CD4-positive, CD25-positive, alpha-beta regulatory T cell (primary cell): ENCODE results near the gene GUCY2D. TPM values are rescaled to one million over a fixed set of nuclear protein-coding genes. Genes with fewer than 3 reads are reported as not detected.
"Not testable (repeated sequence)": the region's sequence is repeated elsewhere in the genome, so short reads cannot be mapped to it uniquely, and the experiment has no call there.

Source experiments
- ATAC-seq, 2 donors: fragments of 150-1000 bp; cut with Tn5 transposase; one replicate each; pipeline ENCODE4 v1.10.0; 2021; ENCODE audit warnings: low read depth in 2 of 2, moderate number of reproducible peaks in 2 of 2, moderate library complexity in 1 of 2
- DNase-seq, 3 donors: peaks; one replicate each; pipeline versions ENCODE4 v3.0.0 to v3.0.0-alpha.2; 2012 to 2022; ENCODE audit warnings: mixed read lengths in 1 of 3
- H3K27ac ChIP-seq: one replicate; pipeline ENCODE4 v1.7.0; 2013; ENCODE audit warnings: mild to moderate bottlenecking, low read length; ENCODE audit not compliant: insufficient read depth, poor library complexity, severe bottlenecking
- H3K27me3 ChIP-seq: one replicate; pipeline ENCODE4 v1.7.0; 2013; ENCODE audit warnings: low read length; ENCODE audit not compliant: control insufficient read depth, insufficient read depth
- H3K36me3 ChIP-seq: one replicate; pipeline ENCODE4 v1.7.0; 2013; ENCODE audit warnings: mild to moderate bottlenecking, low read length, moderate library complexity; ENCODE audit not compliant: control insufficient read depth, insufficient read depth
- H3K4me1 ChIP-seq: 2 replicates; pipeline ENCODE4 v1.7.0; 2013; ENCODE audit warnings: mild to moderate bottlenecking, low read length; ENCODE audit not compliant: insufficient read depth, control insufficient read depth, poor library complexity, severe bottlenecking
- H3K4me3 ChIP-seq: one replicate; pipeline ENCODE4 v1.7.0; 2013; ENCODE audit warnings: low read depth, mild to moderate bottlenecking, low read length, moderate library complexity
- H3K9me3 ChIP-seq, 2 experiments: 1 replicate in 1 of 2; 2 replicates in 1 of 2; pipeline ENCODE4 v1.7.0; 2013; ENCODE audit warnings: low read length in 2 of 2, mild to moderate bottlenecking in 1 of 2, moderate library complexity in 1 of 2; ENCODE audit not compliant: control insufficient read depth in 2 of 2
- H3K27ac Mint-ChIP-seq, 3 donors: one replicate each; pipeline ENCODE4 v1.8.0; 2020 to 2022; ENCODE audit warnings: mild to moderate bottlenecking in 3 of 3, mixed read lengths in 3 of 3, moderate library complexity in 2 of 3
- H3K27me3 Mint-ChIP-seq: one replicate; pipeline ENCODE4 v1.8.0; 2022; ENCODE audit warnings: mild to moderate bottlenecking, mixed read lengths
- H3K36me3 Mint-ChIP-seq: one replicate; pipeline ENCODE4 v1.8.0; 2020; ENCODE audit warnings: mixed read lengths
- H3K4me1 Mint-ChIP-seq, 4 donors: one replicate each; pipeline ENCODE4 v1.8.0; 2020 to 2022; ENCODE audit warnings: mixed read lengths in 4 of 4, mild to moderate bottlenecking in 1 of 4
- H3K4me3 Mint-ChIP-seq, 4 donors: one replicate each; pipeline ENCODE4 v1.8.0; 2020 to 2022; ENCODE audit warnings: mild to moderate bottlenecking in 4 of 4, mixed read lengths in 4 of 4, moderate library complexity in 3 of 4
- H3K9me3 Mint-ChIP-seq, 7 donors: one replicate each; pipeline ENCODE4 v1.8.0; 2020 to 2022; ENCODE audit warnings: mixed read lengths in 7 of 7, mild to moderate bottlenecking in 3 of 7, moderate library complexity in 2 of 7
- polyA plus RNA-seq, 4 donors: library from polyadenylated mRNA; unstranded; fragments of 300-500 nt; fragmentation: Illumina TruSeq; gene quantifications; one replicate each; pipeline ENCODE4 v1.2.3, GENCODE V29; 2021
- total RNA-seq: library from RNA; stranded (reverse); gene quantifications from one replicate; pipeline ENCODE4 v1.2.3, GENCODE V29; 2022

GUCY2D gene
- total and polyA plus RNA-seq, 5 donors from 2014 or later: 0.23 TPM; not detected in 4

GRCh38 chr17:8055851-8056231, 53.4 kb downstream of the GUCY2D start:
- DNase-seq (no peak), ATAC-seq (no peak)
- Histone ChIP-seq H3K4me3 (no peak overlapping the region), H3K36me3 (no peaks in the 10 kb centered on the region), H3K27ac (no peak overlapping the region), H3K9me3 (no peaks in the 10 kb centered on the region), H3K4me1 (no peaks in the 10 kb centered on the region), H3K27me3 (peaks cover 21% of the 10 kb centered on the region)
- H3K27me3 Mint-ChIP-seq: peaks cover 35% of the 10 kb centered on the region
- H3K4me1 Mint-ChIP-seq: peaks cover 0 to 6% (median 0%) of the 10 kb centered on the region in 4 donors
- H3K4me3 Mint-ChIP-seq: no peak overlapping the region
- H3K9me3 Mint-ChIP-seq: no peaks in the 10 kb centered on the region
- peak overlapping the region in 1 of 3 donors; percentile 38 for H3K27ac Mint-ChIP-seq
- no peaks in the 10 kb centered on the region for H3K36me3 Mint-ChIP-seq

- H3K4me1 Mint-ChIP-seq: peaks cover 0 to 6% (median 0%) of the 10 kb centered on the region in 4 donors
- H3K27me3 Mint-ChIP-seq: peaks cover 38% of the 10 kb centered on the region
- Histone ChIP-seq H3K9me3 (no peaks in the 10 kb centered on the region), H3K4me1 (no peaks in the 10 kb centered on the region), H3K27ac (no peak overlapping the region), H3K27me3 (peaks cover 25% of the 10 kb centered on the region), H3K36me3 (no peaks in the 10 kb centered on the region), H3K4me3 (no peak overlapping the region)
- no peaks in the 10 kb centered on the region for H3K9me3 Mint-ChIP-seq
- no peak overlapping the region for H3K27ac Mint-ChIP-seq
- ATAC-seq (peak in 1 of 2 donors; percentile 32), DNase-seq (peak in 1 of 3 donors; percentile 26)
- no peaks in the 10 kb centered on the region for H3K36me3 Mint-ChIP-seq
- H3K4me3 Mint-ChIP-seq: no peak overlapping the region
Observed at GRCh38 chr17:8056232-8056975, 54.0 kb downstream of the GUCY2D start.

- no peak overlapping the region for H3K27ac ChIP-seq
- DNase-seq: no peak
- ATAC-seq: no peak
- H3K27me3 ChIP-seq: peaks cover 25% of the 10 kb centered on the region
- H3K36me3 ChIP-seq: no peaks in the 10 kb centered on the region
- H3K4me3 ChIP-seq: no peak overlapping the region
- no peak overlapping the region for H3K27ac Mint-ChIP-seq
- no peaks in the 10 kb centered on the region for H3K4me1 ChIP-seq
- no peaks in the 10 kb centered on the region for H3K9me3 Mint-ChIP-seq
- H3K36me3 Mint-ChIP-seq: no peaks in the 10 kb centered on the region
- no peaks in the 10 kb centered on the region for H3K9me3 ChIP-seq
- peaks cover 0 to 6% (median 0%) of the 10 kb centered on the region in 4 donors for H3K4me1 Mint-ChIP-seq
- peaks cover 45% of the 10 kb centered on the region for H3K27me3 Mint-ChIP-seq
- no peak overlapping the region for H3K4me3 Mint-ChIP-seq
Observed at GRCh38 chr17:8056976-8057625, 54.7 kb downstream of the GUCY2D start.

- H3K27ac Mint-ChIP-seq: peak overlapping the region in 1 of 3 donors; percentile 12
- ATAC-seq: peak; percentile 85 to 88
- peaks cover 51% of the 10 kb centered on the region for H3K27me3 Mint-ChIP-seq
- no peaks in the 10 kb centered on the region for H3K36me3 ChIP-seq
- H3K9me3 Mint-ChIP-seq: no peaks in the 10 kb centered on the region
- H3K9me3 ChIP-seq: no peaks in the 10 kb centered on the region
- peak; percentile 30 to 76 (median 73) for DNase-seq
- peaks cover 0 to 6% (median 0%) of the 10 kb centered on the region in 4 donors for H3K4me1 Mint-ChIP-seq
- no peaks in the 10 kb centered on the region for H3K36me3 Mint-ChIP-seq
- H3K4me3 Mint-ChIP-seq: no peak overlapping the region
- H3K4me3 ChIP-seq: no peak overlapping the region
- H3K4me1 ChIP-seq: no peaks in the 10 kb centered on the region
- H3K27me3 ChIP-seq: peaks cover 29% of the 10 kb centered on the region
- no peak overlapping the region for H3K27ac ChIP-seq
Observed at GRCh38 chr17:8057691-8058114, 55.3 kb downstream of the GUCY2D start.

GRCh38 chr17:8059131-8059530, 56.7 kb downstream of the GUCY2D start:
- Mint-ChIP-seq H3K36me3 (no peaks in the 10 kb centered on the region), H3K9me3 (no peaks in the 10 kb centered on the region), H3K27ac (no peak overlapping the region), H3K4me3 (no peak overlapping the region), H3K27me3 (peaks cover 58% of the 10 kb centered on the region), H3K4me1 (peaks cover 0 to 6% (median 0%) of the 10 kb centered on the region in 4 donors)
- H3K27ac ChIP-seq: no peak overlapping the region
- no peaks in the 10 kb centered on the region for H3K4me1 ChIP-seq
- ATAC-seq: no peak
- H3K27me3 ChIP-seq: peaks cover 39% of the 10 kb centered on the region
- H3K36me3 ChIP-seq: no peaks in the 10 kb centered on the region
- H3K4me3 ChIP-seq: no peak overlapping the region
- no peak for DNase-seq
- no peaks in the 10 kb centered on the region for H3K9me3 ChIP-seq

- Mint-ChIP-seq H3K9me3 (no peaks in the 10 kb centered on the region), H3K4me3 (peak overlapping the region in 1 of 4 donors; percentile 53), H3K36me3 (no peaks in the 10 kb centered on the region), H3K27ac (no peak overlapping the region), H3K4me1 (peaks cover 0 to 6% (median 0%) of the 10 kb centered on the region in 4 donors), H3K27me3 (peaks cover 65% of the 10 kb centered on the region)
- peaks cover 39% of the 10 kb centered on the region for H3K27me3 ChIP-seq
- H3K27ac ChIP-seq: no peak overlapping the region
- H3K4me3 ChIP-seq: no peak overlapping the region
- no peaks in the 10 kb centered on the region for H3K36me3 ChIP-seq
- H3K9me3 ChIP-seq: no peaks in the 10 kb centered on the region
- DNase-seq (peak; percentile 47 to 73 (median 71)), ATAC-seq (peak; percentile 42 to 46)
- H3K4me1 ChIP-seq: no peaks in the 10 kb centered on the region
Observed at GRCh38 chr17:8060274-8060673, 57.9 kb downstream of the GUCY2D start.

GRCh38 chr17:8061851-8062250, 59.4 kb downstream of the GUCY2D start:
- H3K4me1 Mint-ChIP-seq, H3K4me3 Mint-ChIP-seq, H3K4me3 ChIP-seq, H3K36me3 ChIP-seq, H3K9me3 ChIP-seq, DNase-seq, H3K9me3 Mint-ChIP-seq, H3K27ac Mint-ChIP-seq, H3K27ac ChIP-seq, ATAC-seq, H3K4me1 ChIP-seq, H3K36me3 Mint-ChIP-seq: not testable (repeated sequence)
- H3K27me3 Mint-ChIP-seq: peaks cover 58% of the 10 kb centered on the region
- H3K27me3 ChIP-seq: peaks cover 34% of the 10 kb centered on the region
